CD14-positive monocyte (primary cell): Measurements from ENCODE around the gene EEFSEC. TPM values are rescaled to one million over a fixed set of nuclear protein-coding genes. Genes with fewer than 3 reads are reported as not detected.

Source experiments
- DNase-seq, 3 donors: peaks; one replicate each; pipeline ENCODE4 v3.0.0-alpha.2; 2011 to 2022
- H2AFZ ChIP-seq: 2 replicates; pipeline ENCODE4 v1.6.0; 2012; ENCODE audit warnings: mild to moderate bottlenecking, low read depth, low read length, inconsistent platforms; ENCODE audit not compliant: insufficient read depth, poor library complexity, severe bottlenecking
- H3K27ac ChIP-seq, 2 donors: 1 replicate in 1 of 2; 2 replicates in 1 of 2; pipeline ENCODE4 v1.5.1; 2012 to 2013; ENCODE audit warnings: low read length in 2 of 2, control low read depth in 1 of 2, inconsistent platforms in 1 of 2, low read depth in 1 of 2, mild to moderate bottlenecking in 1 of 2
- H3K27me3 ChIP-seq, 2 donors: one replicate each; pipeline versions ENCODE4 v1.6.0 to v1.6.1; 2011 to 2013; ENCODE audit warnings: low read length in 2 of 2; ENCODE audit not compliant: control insufficient read depth in 2 of 2, insufficient read depth in 2 of 2
- H3K36me3 ChIP-seq, 2 donors: replicated peaks in 1 of 2; 1 replicate in 1 of 2; 2 replicates in 1 of 2; pipeline versions ENCODE4 v1.5.1 to v1.6.1; 2012 to 2013; ENCODE audit warnings: low read length in 2 of 2, control low read depth in 1 of 2, inconsistent platforms in 1 of 2, mild to moderate bottlenecking in 1 of 2; ENCODE audit not compliant: insufficient read depth in 2 of 2, control insufficient read depth in 1 of 2
- H3K4me1 ChIP-seq, 2 donors: 1 replicate in 1 of 2; 2 replicates in 1 of 2; pipeline versions ENCODE4 v1.5.1 to v1.6.1; 2012 to 2013; ENCODE audit warnings: low read length in 2 of 2, control low read depth in 1 of 2, inconsistent platforms in 1 of 2, mild to moderate bottlenecking in 1 of 2, moderate library complexity in 1 of 2; ENCODE audit not compliant: insufficient read depth in 2 of 2, control insufficient read depth in 1 of 2
- H3K4me2 ChIP-seq: replicated peaks from 2 replicates; pipeline ENCODE3; 2012; ENCODE audit warnings: low read length, moderate library complexity, mild to moderate bottlenecking; ENCODE audit not compliant: poor library complexity, severe bottlenecking; ENCODE audit errors: extremely low read depth
- H3K4me3 ChIP-seq, 3 experiments: fragments of 200-600 bp in 1 of 3; sonication (generic) in 1 of 3; replicated peaks in 1 of 3; 1 replicate in 2 of 3; 2 replicates in 1 of 3; pipeline ENCODE4 v1.5.1; 2011 to 2013; ENCODE audit warnings: low read length in 3 of 3, mild to moderate bottlenecking in 3 of 3, control low read depth in 2 of 3, low read depth in 2 of 3, inconsistent platforms in 1 of 3, moderate library complexity in 1 of 3
- H3K79me2 ChIP-seq: 2 replicates; pipeline ENCODE4 v1.6.0; 2012; ENCODE audit warnings: mild to moderate bottlenecking, control low read depth, inconsistent platforms, low read length, moderate library complexity; ENCODE audit not compliant: insufficient read depth
- H3K9ac ChIP-seq: 2 replicates; pipeline ENCODE4 v1.6.0; 2017; ENCODE audit warnings: low read length, mild to moderate bottlenecking; ENCODE audit not compliant: insufficient read depth, poor library complexity, severe bottlenecking
- H3K9me3 ChIP-seq, 2 donors: replicated peaks in 1 of 2; 1 replicate in 1 of 2; 2 replicates in 1 of 2; pipeline versions ENCODE4 v1.5.1 to v1.6.1; 2012 to 2013; ENCODE audit warnings: low read length in 2 of 2, control low read depth in 1 of 2; ENCODE audit not compliant: control insufficient read depth in 1 of 2, insufficient read depth in 1 of 2
- H4K20me1 ChIP-seq: 2 replicates; pipeline ENCODE4 v1.6.0; 2012; ENCODE audit warnings: mild to moderate bottlenecking, low read length, control low read depth, moderate library complexity; ENCODE audit not compliant: insufficient read depth
- H3K27ac Mint-ChIP-seq, 7 donors: one replicate each; pipeline ENCODE4 v1.8.0; 2020; ENCODE audit warnings: mild to moderate bottlenecking in 7 of 7, mixed read lengths in 7 of 7, moderate library complexity in 6 of 7, inconsistent platforms in 2 of 7
- H3K27me3 Mint-ChIP-seq, 3 donors: one replicate each; pipeline ENCODE4 v1.8.0; 2021 to 2022; ENCODE audit warnings: low read depth in 3 of 3, mild to moderate bottlenecking in 3 of 3, mixed read lengths in 3 of 3, moderate library complexity in 3 of 3, inconsistent platforms in 1 of 3
- H3K36me3 Mint-ChIP-seq, 2 donors: one replicate each; pipeline ENCODE4 v1.8.0; 2020; ENCODE audit warnings: mixed read lengths in 2 of 2, inconsistent platforms in 1 of 2, mild to moderate bottlenecking in 1 of 2
- H3K4me1 Mint-ChIP-seq: one replicate; pipeline ENCODE4 v1.8.0; 2020; ENCODE audit warnings: mild to moderate bottlenecking, mixed read lengths
- H3K4me3 Mint-ChIP-seq, 2 donors: one replicate each; pipeline ENCODE4 v1.8.0; 2020; ENCODE audit warnings: mild to moderate bottlenecking in 2 of 2, mixed read lengths in 2 of 2, moderate library complexity in 1 of 2
- H3K9me3 Mint-ChIP-seq, 7 donors: one replicate each; pipeline ENCODE4 v1.8.0; 2020 to 2022; ENCODE audit warnings: mixed read lengths in 7 of 7, mild to moderate bottlenecking in 6 of 7, moderate library complexity in 6 of 7, inconsistent platforms in 2 of 7
- WGBS: methylation state at CpG from one replicate; pipeline ENCODE4 v1.1.5; 2013; ENCODE audit warnings: missing lambda C conversion rate; ENCODE audit not compliant: insufficient coverage; 5-methylcytosine and 5-hydroxymethylcytosine counted together
- intact Hi-C, 2 donors: fragments of 100-400 bp; cut with micrococcal nuclease; formaldehyde crosslinking; loops; one replicate each; pipeline versions ENCODE4 v1.15.0 to v1.15.1; 2023
- polyA plus RNA-seq, 3 donors: library from polyadenylated mRNA; depleted of rRNA in 1 of 3; unstranded in 2 of 3; stranded (reverse) in 1 of 3; fragments of 300-500 nt in 2 of 3; fragments of >200 nt in 1 of 3; fragmentation: Illumina TruSeq in 2 of 3; gene quantifications; 1 replicate in 2 of 3; 2 replicates in 1 of 3; pipeline ENCODE4 v1.2.3, GENCODE V29; 2012 to 2021
- TF ChIP-seq, protein P1 (sequence below): fragments of 200-600 bp; IDR thresholded peaks from one replicate; pipeline ENCODE4 v1.8.0; 2022; ENCODE audit warnings: antibody characterized with exemption, mild to moderate bottlenecking

EEFSEC gene
- polyA plus RNA-seq, 3 donors = 13.3 to 14.9 (median 14.9) TPM

DNA sequence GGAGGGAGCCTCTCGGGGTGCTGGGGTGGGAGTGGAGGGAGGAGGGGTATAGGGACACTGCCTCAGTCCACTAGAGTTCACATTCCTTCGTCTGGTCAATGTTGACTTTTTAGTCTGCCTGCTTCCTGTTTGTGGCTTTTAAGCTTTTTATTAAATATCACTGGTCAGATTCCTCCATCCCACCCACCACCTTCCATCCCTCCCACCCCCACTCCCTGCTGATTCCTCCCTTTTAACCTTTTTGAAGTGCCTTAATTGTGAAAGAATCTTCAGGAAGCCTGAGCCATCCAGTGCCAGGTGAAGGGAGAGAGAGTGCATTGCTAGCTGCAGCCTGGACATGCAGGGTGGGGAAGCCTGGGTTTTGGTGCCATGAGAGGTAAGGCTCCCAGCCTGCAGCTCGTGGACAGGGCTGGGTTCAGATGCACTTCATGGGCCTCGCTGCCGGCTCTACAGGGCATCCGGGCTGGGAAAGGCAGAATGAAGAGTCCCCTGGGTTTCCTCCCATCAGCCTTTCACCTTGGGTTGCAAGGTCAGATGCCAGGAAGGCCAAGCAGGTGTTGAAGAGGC is 207.5 kb downstream of the EEFSEC start:
- H3K27ac ChIP-seq = no peak overlapping the region
- no peak overlapping the region for H3K9ac ChIP-seq
- TF ChIP-seq, protein P1, sequence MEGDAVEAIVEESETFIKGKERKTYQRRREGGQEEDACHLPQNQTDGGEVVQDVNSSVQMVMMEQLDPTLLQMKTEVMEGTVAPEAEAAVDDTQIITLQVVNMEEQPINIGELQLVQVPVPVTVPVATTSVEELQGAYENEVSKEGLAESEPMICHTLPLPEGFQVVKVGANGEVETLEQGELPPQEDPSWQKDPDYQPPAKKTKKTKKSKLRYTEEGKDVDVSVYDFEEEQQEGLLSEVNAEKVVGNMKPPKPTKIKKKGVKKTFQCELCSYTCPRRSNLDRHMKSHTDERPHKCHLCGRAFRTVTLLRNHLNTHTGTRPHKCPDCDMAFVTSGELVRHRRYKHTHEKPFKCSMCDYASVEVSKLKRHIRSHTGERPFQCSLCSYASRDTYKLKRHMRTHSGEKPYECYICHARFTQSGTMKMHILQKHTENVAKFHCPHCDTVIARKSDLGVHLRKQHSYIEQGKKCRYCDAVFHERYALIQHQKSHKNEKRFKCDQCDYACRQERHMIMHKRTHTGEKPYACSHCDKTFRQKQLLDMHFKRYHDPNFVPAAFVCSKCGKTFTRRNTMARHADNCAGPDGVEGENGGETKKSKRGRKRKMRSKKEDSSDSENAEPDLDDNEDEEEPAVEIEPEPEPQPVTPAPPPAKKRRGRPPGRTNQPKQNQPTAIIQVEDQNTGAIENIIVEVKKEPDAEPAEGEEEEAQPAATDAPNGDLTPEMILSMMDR = no peak
- no peak overlapping the region for H3K27ac Mint-ChIP-seq
- no peak overlapping the region for H3K4me2 ChIP-seq
- no peak for DNase-seq
- 81% methylated on average over 5 of the region's 6 CpGs for WGBS
- peaks cover 0 to 1% (median 0%) of the 10 kb centered on the region in 3 donors for H3K27me3 Mint-ChIP-seq
- H4K20me1 ChIP-seq = no peaks in the 10 kb centered on the region
- H3K4me1 Mint-ChIP-seq = no peaks in the 10 kb centered on the region
- H3K4me3 ChIP-seq = no peak overlapping the region
- H3K36me3 Mint-ChIP-seq = peaks cover 31 to 39% of the 10 kb centered on the region in 2 donors
- H3K4me3 Mint-ChIP-seq = no peak overlapping the region
- no peaks in the 10 kb centered on the region for H3K79me2 ChIP-seq
- H3K27me3 ChIP-seq = no peaks in the 10 kb centered on the region
- H2AFZ ChIP-seq = no peak overlapping the region
- intact Hi-C loops = loop anchor here in 1 of 2 donors (10.0 kb wide), 1 partner anchor 716 kb away; no protein-coding TSS in a partner anchor
- H3K9me3 Mint-ChIP-seq = peaks cover 0 to 2% (median 0%) of the 10 kb centered on the region in 7 donors
- H3K4me1 ChIP-seq = no peaks in the 10 kb centered on the region
- H3K36me3 ChIP-seq = peaks cover 20 to 52% of the 10 kb centered on the region in 2 donors
- H3K9me3 ChIP-seq = no peaks in the 10 kb centered on the region

DNA sequence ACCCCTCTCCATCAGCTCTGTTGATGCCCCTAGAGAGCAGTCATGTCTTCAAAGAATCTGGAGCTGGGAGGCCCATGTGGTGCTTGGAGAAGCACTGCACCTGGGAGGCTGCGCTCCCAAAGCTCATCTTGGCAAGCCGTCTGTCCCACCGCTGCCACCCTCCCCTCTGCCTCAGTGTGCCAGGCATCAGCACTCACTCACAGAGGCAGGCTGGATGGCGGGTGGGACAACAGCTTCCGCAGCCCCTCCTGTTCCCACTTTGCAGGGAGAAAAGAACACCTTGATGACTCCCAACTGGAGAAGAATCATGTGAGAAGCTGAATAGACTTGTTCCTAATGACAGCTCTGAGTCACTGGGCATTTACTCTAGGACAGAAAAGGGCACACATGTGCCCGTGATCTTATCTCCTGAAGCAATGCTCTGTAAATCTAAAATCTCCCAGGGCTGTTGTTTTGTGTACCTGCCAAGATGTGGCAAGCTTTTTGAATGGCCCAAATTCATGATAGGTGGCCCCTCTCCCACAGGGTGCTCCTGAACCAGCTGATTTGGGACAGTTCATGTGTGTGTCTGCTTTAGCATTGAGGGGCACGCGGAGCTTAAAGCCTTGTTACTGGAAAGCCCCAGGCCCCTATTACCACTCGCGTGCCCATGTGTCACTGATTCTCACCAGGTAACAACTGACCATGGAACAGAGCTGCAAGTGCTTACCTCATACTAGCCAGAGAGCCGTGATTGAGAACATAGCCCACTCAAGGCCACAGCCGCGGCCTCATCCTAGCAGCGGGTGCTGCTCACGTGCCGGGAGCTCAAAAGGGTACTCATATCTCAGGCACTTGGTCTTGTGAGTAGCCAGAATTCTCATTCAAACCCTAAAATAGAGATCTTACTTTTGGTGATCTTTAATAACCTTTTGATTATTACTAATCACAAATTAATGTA is 209.0 kb downstream of the EEFSEC start:
- Mint-ChIP-seq H3K27me3 (peaks cover 0 to 1% (median 0%) of the 10 kb centered on the region in 3 donors), H3K4me1 (no peaks in the 10 kb centered on the region), H3K27ac (no peak overlapping the region), H3K9me3 (peaks cover 0 to 2% (median 0%) of the 10 kb centered on the region in 7 donors), H3K36me3 (peaks cover 32 to 47% of the 10 kb centered on the region in 2 donors), H3K4me3 (no peak overlapping the region)
- H3K4me3 ChIP-seq = no peak overlapping the region
- no peaks in the 10 kb centered on the region for H3K4me1 ChIP-seq
- H2AFZ ChIP-seq = no peak overlapping the region
- no peak for DNase-seq
- H3K27me3 ChIP-seq = no peaks in the 10 kb centered on the region
- no peaks in the 10 kb centered on the region for H4K20me1 ChIP-seq
- TF ChIP-seq, protein P1 = no peak
- intact Hi-C loops = loop anchor here in 1 of 2 donors (10.0 kb wide), 1 partner anchor 717 kb away; no protein-coding TSS in a partner anchor
- H3K9me3 ChIP-seq = no peaks in the 10 kb centered on the region
- no peaks in the 10 kb centered on the region for H3K79me2 ChIP-seq
- H3K4me2 ChIP-seq = no peak overlapping the region
- peaks cover 20 to 59% of the 10 kb centered on the region in 2 donors for H3K36me3 ChIP-seq
- H3K27ac ChIP-seq = no peak overlapping the region
- WGBS = 100% methylated on average over 7 of the region's 16 CpGs
- H3K9ac ChIP-seq = no peak overlapping the region
